ENCODE measurements around the gene VAMP1. TPM values are rescaled to one million over a fixed set of nuclear protein-coding genes. Genes with fewer than 3 reads are reported as not detected.
"Not testable (repeated sequence)": the region's sequence is repeated elsewhere in the genome, so short reads cannot be mapped to it uniquely, and the experiment has no call there.

VAMP1 gene
- total RNA-seq: 11.8 TPM

- DNase-seq (ENCODE audit: low read depth in 2 of 3, low spot score in 2 of 3): peak; percentile 86 to 98 (median 93)
Measured at GRCh38 chr12:6470375-6471163, at the start of gene VAMP1. Gene VAMP1 (minus strand): TSS chr12:6470677. CDS start chr12:6470531, 146 bp downstream.

- DNase-seq (ENCODE audit: low read depth in 2 of 3, low spot score in 2 of 3): no peak
Measured at GRCh38 chr12:6520186-6520585, 49.7 kb upstream of the VAMP1 start.

GRCh38 chr12:6508087-6508486 lies 37.6 kb upstream of the VAMP1 start:
- no peak for DNase-seq (ENCODE audit: low read depth in 2 of 3, low spot score in 2 of 3)

GRCh38 chr12:6507102-6507998 lies 36.9 kb upstream of the VAMP1 start:
- no peak for DNase-seq (ENCODE audit: low read depth in 2 of 3, low spot score in 2 of 3)

GRCh38 chr12:6500466-6500865 lies 30.0 kb upstream of the VAMP1 start:
- DNase-seq (ENCODE audit: low read depth in 2 of 3, low spot score in 2 of 3): no peak

- not testable (repeated sequence) for DNase-seq (ENCODE audit: low read depth in 2 of 3, low spot score in 2 of 3)
Measured at GRCh38 chr12:6497291-6497690, 26.8 kb upstream of the VAMP1 start.

- no peak for DNase-seq (ENCODE audit: low read depth in 2 of 3, low spot score in 2 of 3)
Measured at GRCh38 chr12:6494968-6495367, 24.5 kb upstream of the VAMP1 start.

- peak in 1 of 3 donors; percentile 38 for DNase-seq (ENCODE audit: low read depth in 2 of 3, low spot score in 2 of 3)
Measured at GRCh38 chr12:6494258-6494743, 23.8 kb upstream of the VAMP1 start.

- DNase-seq (ENCODE audit: low read depth in 2 of 3, low spot score in 2 of 3): peak; percentile 84 to 97 (median 96)
Measured at GRCh38 chr12:6493497-6494257, 23.2 kb upstream of the VAMP1 start, which contains the start of gene NCAPD2. Gene NCAPD2 (plus strand): TSS chr12:6494102. CDS start chr12:6495099, 997 bp downstream.

- DNase-seq (ENCODE audit: low read depth in 2 of 3, low spot score in 2 of 3): peak; percentile 81 to 95 (median 94)
Measured at GRCh38 chr12:6492838-6493496, 22.5 kb upstream of the VAMP1 start, which contains the start of gene MRPL51. Gene MRPL51 (minus strand): TSS chr12:6493262. CDS start chr12:6493136, 126 bp downstream.

- not testable (repeated sequence) for DNase-seq (ENCODE audit: low read depth in 2 of 3, low spot score in 2 of 3)
Measured at GRCh38 chr12:6490673-6491072, 20.2 kb upstream of the VAMP1 start.

- DNase-seq (ENCODE audit: low read depth in 2 of 3, low spot score in 2 of 3): no peak
Measured at GRCh38 chr12:6489449-6489848, 19.0 kb upstream of the VAMP1 start.

- DNase-seq (ENCODE audit: low read depth in 2 of 3, low spot score in 2 of 3): no peak
Measured at GRCh38 chr12:6488240-6488639, 17.8 kb upstream of the VAMP1 start.

GRCh38 chr12:6478416-6478815 lies 7.9 kb upstream of the VAMP1 start:
- DNase-seq (ENCODE audit: low read depth in 2 of 3, low spot score in 2 of 3): no peak

GRCh38 chr12:6477601-6478377 lies 7.3 kb upstream of the VAMP1 start:
- DNase-seq (ENCODE audit: low read depth in 2 of 3, low spot score in 2 of 3): not testable (repeated sequence)

- DNase-seq (ENCODE audit: low read depth in 2 of 3, low spot score in 2 of 3): no peak
Measured at GRCh38 chr12:6476489-6476888, 6.0 kb upstream of the VAMP1 start.

- DNase-seq (ENCODE audit: low read depth in 2 of 3, low spot score in 2 of 3): not testable (repeated sequence)
Measured at GRCh38 chr12:6475233-6475975, 4.9 kb upstream of the VAMP1 start.

GRCh38 chr12:6472491-6472890 lies 2.0 kb upstream of the VAMP1 start:
- no peak for DNase-seq (ENCODE audit: low read depth in 2 of 3, low spot score in 2 of 3)

All from hematopoietic multipotent progenitor cell (in vitro differentiated cells).